Heart left ventricle (tissue), 16 donors: Measurements from ENCODE around the gene ZNF25. TPM values are rescaled to one million over a fixed set of nuclear protein-coding genes. Genes with fewer than 3 reads are reported as not detected.
"Not testable (repeated sequence)": the region's sequence is repeated elsewhere in the genome, so short reads cannot be mapped to it uniquely, and the experiment has no call there.

Experiments
- ATAC-seq, 4 donors: fragments of 200-7000 bp; cut with Tn5 transposase; one replicate each; pipeline ENCODE4 v1.9.1; 2020 to 2022; ENCODE audit warnings: moderate library complexity in 4 of 4, mild to moderate bottlenecking in 3 of 4, moderate number of reproducible peaks in 1 of 4
- DNase-seq, 5 donors: peaks; one replicate each; pipeline ENCODE4 v3.0.0-alpha.2; 2020
- H3K27ac ChIP-seq, 12 donors: fragments of 200-600 bp; sonication (generic) in 4 of 12; one replicate each; pipeline versions ENCODE4 v1.5.0 to v1.8.0; 2016 to 2022; ENCODE audit warnings: mild to moderate bottlenecking in 2 of 12
- H3K27me3 ChIP-seq, 9 donors: fragments of 200-600 bp; sonication (generic) in 2 of 9; one replicate each; pipeline versions ENCODE4 v1.5.1 to v1.8.0; 2016 to 2022; ENCODE audit warnings: mild to moderate bottlenecking in 3 of 9
- H3K36me3 ChIP-seq, 9 donors: fragments of 200-600 bp; sonication (generic) in 2 of 9; one replicate each; pipeline versions ENCODE4 v1.5.0 to v1.8.0; 2018 to 2022; ENCODE audit warnings: mild to moderate bottlenecking in 2 of 9
- H3K4me1 ChIP-seq, 12 donors: fragments of 200-600 bp; sonication (generic) in 4 of 12; one replicate each; pipeline versions ENCODE4 v1.5.0 to v1.8.0; 2016 to 2022; ENCODE audit warnings: mild to moderate bottlenecking in 3 of 12
- H3K4me3 ChIP-seq, 12 donors: fragments of 200-600 bp; sonication (generic) in 4 of 12; one replicate each; pipeline versions ENCODE4 v1.5.0 to v1.8.0; 2017 to 2022; ENCODE audit warnings: mild to moderate bottlenecking in 9 of 12, moderate library complexity in 4 of 12
- H3K9me3 ChIP-seq, 12 donors: fragments of 200-600 bp; sonication (generic) in 4 of 12; one replicate each; pipeline versions ENCODE4 v1.5.0 to v1.8.0; 2016 to 2022; ENCODE audit warnings: mild to moderate bottlenecking in 1 of 12
- POLR2A ChIP-seq, 2 donors: fragments of 450-650 bp; IDR thresholded peaks; one replicate each; pipeline ENCODE4 v1.6.1; 2017; ENCODE audit warnings: antibody characterized with exemption in 2 of 2, mild to moderate bottlenecking in 2 of 2, moderate library complexity in 2 of 2
- WGBS, 4 donors: extraction: QIAGEN DNeasy Blood & Tissue Kit in 2 of 4; methylation state at CpG; one replicate each; pipeline versions ENCODE4 v1.1.5 to v1.1.7; 2013 to 2018; 5-methylcytosine and 5-hydroxymethylcytosine counted together
- intact Hi-C, 10 donors: fragments of 100-400 bp; cut with DNase I; formaldehyde crosslinking; loops; one replicate each; pipeline versions ENCODE4 v1.11.1 to v1.14.2; 2022
- long read RNA-seq, 3 donors: library from polyadenylated mRNA; unstranded; transcript quantifications; one replicate each; pipeline ENCODE4 v2.0.0, GENCODE V29; 2020 to 2021
- polyA plus RNA-seq, 2 donors: library from polyadenylated mRNA; stranded (reverse); fragments of 200-250 nt; gene quantifications; one replicate each; pipeline ENCODE4 v1.2.3, GENCODE V29; 2013
- total RNA-seq, 9 donors: library from RNA; depleted of rRNA in 2 of 9; stranded (reverse); fragments of >200 nt in 2 of 9; fragmentation: NEBNext Ultra II Directional in 3 of 9; extraction: Animal tissue kit (Norgen Biotek cat#: 25700) in 3 of 9; gene quantifications; one replicate each; pipeline versions ENCODE4 v1.1.0 to v1.2.4, GENCODE V29; 2016 to 2023
- TF ChIP-seq, protein P1 (sequence below), 12 donors: fragments of 200-600 bp; sonication (generic) in 4 of 12; IDR thresholded peaks; one replicate each; pipeline versions ENCODE4 v1.5.0 to v1.8.0; 2018 to 2022; ENCODE audit warnings: antibody characterized with exemption in 12 of 12, mild to moderate bottlenecking in 5 of 12
- donor health status: ischemic (EF 13 %, LVEDD 7.1; RV severe dilation, severe dysfunction).
- donor health status: healthy with polysubstance abuse.
- donor health status: DM: no; HTN: yes; CAD: no.
- donor health status: DM: no; HTN: no; CAD: no.
- donor health status: ischemic (EF 25% LVEDD 6.9; RV normal size, moderate dysfunction).
- donor health status: ischemic (EF 25% LVEDD 5.7; RV mildly dilated, moderate dysfunction).
- donor health status: healthy.
- donor health status: DM: yes; HTN: yes; CAD: no.
- donor health status: ischemic (EF 35%, LVEDD 5.7; RV mildly dilated, moderate dysfunction).
- donor health status: nonischemic (EF 11% LVEDD 7.7; RV severe dilation, severe dysfunction).
- donor health status: DM: yes; HTN: yes; CAD: no.
- donor health status: PGD.
- donor health status: ischemic (EF 29% LVEDD 5.4; RV normal size, mild dysfunction).
- donor health status: nonischemic (EF 23%, LVEDD 6.1; RV moderate dilation, normal function).

The ZNF25 gene
- total RNA-seq = 10 to 100 TPM; 10.7 to 20.2 (median 17.0) TPM
- 1 to 10 TPM; 3.8 to 7.2 TPM for polyA plus RNA-seq
- long read RNA-seq, donor 1, full-length matches to known transcripts = 21 of 32 reads
- long read RNA-seq, donor 1, partial matches to known transcripts = 2 of 32 reads
- long read RNA-seq, donor 1, other reads (novel, unspliced or antisense) = 9 of 32 reads
- long read RNA-seq, donor 2, full-length matches to known transcripts = 49 of 76 reads
- long read RNA-seq, donor 2, partial matches to known transcripts = 5 of 76 reads
- long read RNA-seq, donor 2, other reads (novel, unspliced or antisense) = 22 of 76 reads
- long read RNA-seq, donor 3, full-length matches to known transcripts = 22 of 35 reads
- long read RNA-seq, donor 3, partial matches to known transcripts = 1 of 35 reads
- long read RNA-seq, donor 3, other reads (novel, unspliced or antisense) = 12 of 35 reads

DNA sequence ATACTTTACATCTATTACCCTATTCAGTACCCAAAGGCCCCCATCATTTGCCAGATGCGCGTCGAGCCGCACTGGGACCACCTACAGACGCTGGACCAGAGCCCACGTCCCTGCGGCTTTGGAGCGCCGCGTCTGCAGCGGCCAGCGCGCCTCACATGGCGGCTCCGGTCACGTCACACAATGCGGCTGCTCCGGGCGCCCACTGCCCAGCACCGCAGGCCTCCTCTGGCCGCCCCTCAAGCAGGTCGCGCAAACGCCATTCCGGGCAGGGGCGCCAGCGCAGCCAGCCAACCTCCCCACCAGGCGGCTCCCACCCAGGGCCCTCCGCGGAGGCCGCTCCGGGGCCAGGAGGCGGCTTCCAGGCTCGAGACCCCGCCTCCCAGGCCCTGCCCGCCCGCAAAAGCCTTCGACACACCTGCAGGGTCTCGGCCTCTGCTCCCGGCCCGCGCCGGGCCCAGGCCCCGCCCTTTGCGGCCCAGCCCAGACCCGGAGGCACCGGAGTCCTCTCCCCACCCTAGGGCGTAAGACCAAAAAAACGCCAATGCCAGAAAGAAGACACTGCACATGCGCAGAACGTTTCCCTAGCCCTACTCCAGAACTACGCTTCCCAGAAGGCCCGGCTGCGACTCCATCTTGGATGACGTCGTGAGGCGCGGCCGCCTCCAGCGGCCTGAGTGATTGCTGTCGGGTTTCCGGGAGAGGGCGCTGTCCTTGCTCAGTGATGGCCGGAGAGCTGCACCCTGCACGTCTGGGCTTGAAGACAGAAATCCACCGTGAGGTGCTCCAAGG, at the start of gene ZNF25:
Gene ZNF25 (minus strand): TSS at position 557 of the 789 bp plus-strand sequence. CDS start 4,925 bp downstream, outside the sequence.
- Histone ChIP-seq H3K4me3 (peak within 1 kb of the TSS; percentile 79 to 99 (median 90)), H3K4me1 (peaks cover 0 to 17% (median 11%) of the 10 kb centered on the region in 12 donors), H3K9me3 (peaks cover 0 to 9% (median 0%) of the 10 kb centered on the region in 12 donors), H3K36me3 (peaks cover 0 to under 1% (median 0%) of the 10 kb centered on the region in 9 donors), H3K27me3 (no peaks in the 10 kb centered on the region), H3K27ac (peak within 1 kb of the TSS; percentile 94 to 100 (median 98))
- TF ChIP-seq, protein P1, sequence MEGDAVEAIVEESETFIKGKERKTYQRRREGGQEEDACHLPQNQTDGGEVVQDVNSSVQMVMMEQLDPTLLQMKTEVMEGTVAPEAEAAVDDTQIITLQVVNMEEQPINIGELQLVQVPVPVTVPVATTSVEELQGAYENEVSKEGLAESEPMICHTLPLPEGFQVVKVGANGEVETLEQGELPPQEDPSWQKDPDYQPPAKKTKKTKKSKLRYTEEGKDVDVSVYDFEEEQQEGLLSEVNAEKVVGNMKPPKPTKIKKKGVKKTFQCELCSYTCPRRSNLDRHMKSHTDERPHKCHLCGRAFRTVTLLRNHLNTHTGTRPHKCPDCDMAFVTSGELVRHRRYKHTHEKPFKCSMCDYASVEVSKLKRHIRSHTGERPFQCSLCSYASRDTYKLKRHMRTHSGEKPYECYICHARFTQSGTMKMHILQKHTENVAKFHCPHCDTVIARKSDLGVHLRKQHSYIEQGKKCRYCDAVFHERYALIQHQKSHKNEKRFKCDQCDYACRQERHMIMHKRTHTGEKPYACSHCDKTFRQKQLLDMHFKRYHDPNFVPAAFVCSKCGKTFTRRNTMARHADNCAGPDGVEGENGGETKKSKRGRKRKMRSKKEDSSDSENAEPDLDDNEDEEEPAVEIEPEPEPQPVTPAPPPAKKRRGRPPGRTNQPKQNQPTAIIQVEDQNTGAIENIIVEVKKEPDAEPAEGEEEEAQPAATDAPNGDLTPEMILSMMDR (IDR thresholded peaks at IDR 0.05) = peak; percentile 79 to 94 (median 86)
- TF ChIP-seq POLR2A (IDR thresholded peaks at IDR 0.05) = peak in 1 of 2 donors; percentile 86
- ATAC-seq (peak; percentile 98 to 99 (median 99)), DNase-seq (peak; percentile 98 to 99 (median 99))
- intact Hi-C loops = loop anchor here in 9 of 10 donors (1.0 to 10.0 kb wide), 12 partner anchors 34 to 389 kb away; partner anchors contain the start of genes ZNF37A (in 8 of the 9), ZNF33A (in 6 of the 9) and ZNF248 (in 5 of the 9)
- WGBS, 4 donors = 0% methylated on average over 35 to 66 of the region's 66 CpGs

DNA sequence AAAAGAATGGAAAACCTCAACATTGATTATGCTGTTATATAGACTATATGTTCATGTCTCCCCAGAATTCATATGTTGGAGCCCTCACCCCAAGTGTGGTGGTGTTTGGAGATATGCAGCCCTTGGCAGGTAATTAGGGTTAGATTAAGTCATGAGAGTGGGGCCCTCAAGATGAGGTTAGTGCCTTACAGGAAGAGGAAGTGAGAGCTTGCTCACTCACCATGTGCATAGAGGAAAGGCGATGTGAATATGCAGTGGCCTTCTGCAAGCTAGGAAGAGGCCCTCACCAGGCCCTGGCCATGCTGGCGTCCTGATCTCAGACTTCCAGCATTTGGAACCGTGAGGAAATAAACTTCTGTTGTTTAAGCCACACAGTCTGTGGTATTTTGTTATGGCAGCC, 48.8 kb upstream of the ZNF25 start:
- TF ChIP-seq, protein P1 (IDR thresholded peaks at IDR 0.05) = no peak
- TF ChIP-seq POLR2A (IDR thresholded peaks at IDR 0.05) = no peak
- Histone ChIP-seq H3K36me3 (peaks cover 0 to 98% (median 78%) of the 10 kb centered on the region in 9 donors), H3K9me3 (no peaks in the 10 kb centered on the region), H3K4me3 (no peak overlapping the region), H3K27me3 (no peaks in the 10 kb centered on the region), H3K27ac (no peak overlapping the region), H3K4me1 (no peaks in the 10 kb centered on the region)
- WGBS, 4 donors = 82 to 93% (median 84%) methylated on average over 3 of the region's 3 CpGs
- ATAC-seq = peak in 1 of 4 donors; percentile 42
- intact Hi-C loops = no loop called here
- DNase-seq = no peak

DNA sequence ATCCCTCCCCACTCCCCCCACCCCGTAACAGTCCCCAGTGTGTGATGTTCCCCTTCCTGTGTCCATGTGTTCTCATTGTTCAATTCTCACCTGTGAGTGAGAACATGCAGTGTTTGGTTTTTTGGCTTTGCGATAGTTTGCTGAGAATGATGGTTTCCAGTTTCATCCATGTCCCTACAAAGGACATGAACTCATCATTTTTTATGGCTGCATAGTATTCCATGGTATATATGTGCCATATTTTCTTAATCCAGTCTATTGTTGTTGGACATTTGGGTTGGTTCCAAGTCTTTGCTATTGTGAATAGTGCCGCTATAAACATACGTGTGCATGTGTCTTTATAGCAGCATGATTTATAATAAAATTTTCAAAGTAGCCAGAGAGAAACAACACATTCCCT, 42.7 kb upstream of the ZNF25 start:
- H3K27ac ChIP-seq, H3K4me3 ChIP-seq, H3K4me1 ChIP-seq, H3K9me3 ChIP-seq, ATAC-seq, H3K27me3 ChIP-seq, DNase-seq: not testable (repeated sequence)
- peaks cover 0 to 100% (median 90%) of the 10 kb centered on the region in 9 donors for H3K36me3 ChIP-seq
- WGBS, 4 donors = 50 to 70% (median 68%) methylated on average over 3 to 4 of the region's 4 CpGs
- intact Hi-C loops = loop anchor here in 4 of 10 donors (10.0 kb wide), 2 partner anchors 76 to 164 kb away; partner anchors contain the start of genes ZNF37A (in 3 of the 4) and ZNF248 (in 1 of the 4)

DNA sequence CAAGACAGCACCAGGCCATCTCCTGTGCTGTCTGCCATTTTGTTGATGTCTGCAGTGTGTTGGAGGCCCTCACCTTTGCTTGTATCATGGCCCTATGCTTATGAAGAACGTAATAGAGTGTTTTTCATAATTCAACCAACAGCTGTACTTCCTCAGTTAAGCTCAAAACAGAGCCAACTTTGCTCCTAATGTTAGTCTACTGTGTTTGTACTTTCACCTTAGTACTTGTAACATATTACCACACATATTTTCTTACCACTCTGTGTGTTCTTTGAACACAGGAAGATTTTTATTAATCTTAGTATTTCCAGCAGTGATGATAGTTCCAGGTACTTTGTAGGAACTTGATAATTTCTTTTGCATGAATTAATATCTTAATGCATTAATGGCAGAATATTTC, 39.9 kb upstream of the ZNF25 start:
- TF ChIP-seq, protein P1 (IDR thresholded peaks at IDR 0.05) = no peak
- no peak for TF ChIP-seq POLR2A (IDR thresholded peaks at IDR 0.05)
- no peak overlapping the region for H3K27ac ChIP-seq
- peaks cover 0 to 6% (median 0%) of the 10 kb centered on the region in 12 donors for H3K9me3 ChIP-seq
- DNase-seq = no peak
- peaks cover 0 to 87% (median 67%) of the 10 kb centered on the region in 9 donors for H3K36me3 ChIP-seq
- WGBS, 4 donors = 80 to 83% (median 82%) methylated on average over 1 of the region's 1 CpG
- H3K27me3 ChIP-seq = no peaks in the 10 kb centered on the region
- intact Hi-C loops = loop anchor here in 4 of 10 donors (2.0 to 10.0 kb wide), 3 partner anchors 24 to 162 kb away; partner anchors contain the start of genes ZNF37A (in 3 of the 4) and ZNF248 (in 1 of the 4)
- H3K4me1 ChIP-seq = peaks cover 0 to 10% (median 6%) of the 10 kb centered on the region in 12 donors
- no peak for ATAC-seq
- no peak overlapping the region for H3K4me3 ChIP-seq
